ENCODE measurements around the gene LRP1B.

LRP1B gene

GRCh38 chr2:140737006-140737405 is 1393.8 kb downstream of the LRP1B start:
- Histone ChIP-seq H3K9ac (ENCODE audit: low read length) (no peak overlapping the region), H2AFZ (ENCODE audit: low read length) (no peak overlapping the region), H3K9me3 (ENCODE audit: low read length) (no peaks in the 10 kb centered on the region), H3K27me3 (ENCODE audit: insufficient read depth, low read length) (no peaks in the 10 kb centered on the region), H3K4me1 (ENCODE audit: insufficient read depth, low read length, severe bottlenecking) (no peaks in the 10 kb centered on the region), H3K27ac (ENCODE audit: low read depth, low read length, poor library complexity, severe bottlenecking) (no peak overlapping the region), H3K36me3 (ENCODE audit: insufficient read depth, low read length) (no peaks in the 10 kb centered on the region), H4K20me1 (ENCODE audit: insufficient read depth, low read length) (no peaks in the 10 kb centered on the region), H3K79me2 (ENCODE audit: insufficient read depth, low read length) (no peaks in the 10 kb centered on the region), H3K9me2 (ENCODE audit: low read depth, low read length) (no peaks in the 10 kb centered on the region), H3K4me3 (ENCODE audit: low read depth, low read length, poor library complexity, severe bottlenecking) (no peak overlapping the region), H3K4me2 (ENCODE audit: low read length) (no peak overlapping the region), H3F3A (ENCODE audit: insufficient read depth, low read length) (no peaks in the 10 kb centered on the region)
- TF ChIP-seq CTCF (IDR thresholded peaks at IDR 0.05; ENCODE audit: low read length), result no peak
- TF ChIP-seq EZH2 (IDR thresholded peaks at IDR 0.05; ENCODE audit: borderline replicate concordance, low read length), result no peak

GRCh38 chr2:140734992-140735391 is 1395.8 kb downstream of the LRP1B start:
- no peaks in the 10 kb centered on the region for H3K36me3 ChIP-seq (ENCODE audit: insufficient read depth, low read length)

DNA sequence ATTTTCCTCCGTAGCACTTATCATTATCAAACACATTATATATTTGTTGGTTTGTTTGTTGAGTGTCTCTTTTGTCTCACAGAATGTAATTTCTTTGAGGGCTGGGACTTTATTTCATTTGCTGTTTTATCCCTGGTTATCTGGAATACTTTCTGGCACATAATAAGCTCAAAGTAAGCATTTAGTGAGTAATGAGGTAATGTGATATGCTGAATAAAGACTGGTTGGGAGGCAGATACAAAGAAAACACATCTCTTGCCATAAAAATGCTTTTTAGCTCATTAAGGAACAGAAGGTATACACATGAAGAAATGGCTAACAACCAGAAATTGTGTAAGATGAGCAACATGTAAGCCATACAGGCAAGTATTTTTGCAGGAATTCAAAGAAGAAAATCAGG is 1411.8 kb downstream of the LRP1B start:
- no peaks in the 10 kb centered on the region for H3K27me3 ChIP-seq (ENCODE audit: insufficient read depth, low read length)
- no peaks in the 10 kb centered on the region for H3K9me3 ChIP-seq (ENCODE audit: low read length)
- no peak overlapping the region for H3K4me2 ChIP-seq (ENCODE audit: low read length)
- H3F3A ChIP-seq (ENCODE audit: insufficient read depth, low read length), result no peaks in the 10 kb centered on the region
- no peak overlapping the region for H3K27ac ChIP-seq (ENCODE audit: low read depth, low read length, poor library complexity, severe bottlenecking)
- H3K9me2 ChIP-seq (ENCODE audit: low read depth, low read length), result no peaks in the 10 kb centered on the region
- no peaks in the 10 kb centered on the region for H3K4me1 ChIP-seq (ENCODE audit: insufficient read depth, low read length, severe bottlenecking)
- H2AFZ ChIP-seq (ENCODE audit: low read length), result no peak overlapping the region
- H3K9ac ChIP-seq (ENCODE audit: low read length), result no peak overlapping the region
- H3K4me3 ChIP-seq (ENCODE audit: low read depth, low read length, poor library complexity, severe bottlenecking), result no peak overlapping the region
- no peaks in the 10 kb centered on the region for H3K79me2 ChIP-seq (ENCODE audit: insufficient read depth, low read length)
- TF ChIP-seq CTCF (IDR thresholded peaks at IDR 0.05; ENCODE audit: low read length) (no peak), EZH2 (IDR thresholded peaks at IDR 0.05; ENCODE audit: borderline replicate concordance, low read length) (no peak)
- H4K20me1 ChIP-seq (ENCODE audit: insufficient read depth, low read length), result no peaks in the 10 kb centered on the region
- no peaks in the 10 kb centered on the region for H3K36me3 ChIP-seq (ENCODE audit: insufficient read depth, low read length)

More at GRCh38 chr2:140734992-140735391, 1395.8 kb downstream of the LRP1B start:
- H3F3A ChIP-seq (ENCODE audit: insufficient read depth, low read length), result no peaks in the 10 kb centered on the region
- no peaks in the 10 kb centered on the region for H3K9me2 ChIP-seq (ENCODE audit: low read depth, low read length)
- H3K9ac ChIP-seq (ENCODE audit: low read length), result no peak overlapping the region
- H4K20me1 ChIP-seq (ENCODE audit: insufficient read depth, low read length), result no peaks in the 10 kb centered on the region
- H3K27ac ChIP-seq (ENCODE audit: low read depth, low read length, poor library complexity, severe bottlenecking), result no peak overlapping the region
- no peak for TF ChIP-seq EZH2 (IDR thresholded peaks at IDR 0.05; ENCODE audit: borderline replicate concordance, low read length)
- no peak for TF ChIP-seq CTCF (IDR thresholded peaks at IDR 0.05; ENCODE audit: low read length)
- no peaks in the 10 kb centered on the region for H3K79me2 ChIP-seq (ENCODE audit: insufficient read depth, low read length)
- no peak overlapping the region for H2AFZ ChIP-seq (ENCODE audit: low read length)
- no peak overlapping the region for H3K4me3 ChIP-seq (ENCODE audit: low read depth, low read length, poor library complexity, severe bottlenecking)
- H3K9me3 ChIP-seq (ENCODE audit: low read length), result no peaks in the 10 kb centered on the region
- no peaks in the 10 kb centered on the region for H3K27me3 ChIP-seq (ENCODE audit: insufficient read depth, low read length)
- no peaks in the 10 kb centered on the region for H3K4me1 ChIP-seq (ENCODE audit: insufficient read depth, low read length, severe bottlenecking)
- H3K4me2 ChIP-seq (ENCODE audit: low read length), result no peak overlapping the region
